Keratinocyte (primary cell): ENCODE results near the gene NFATC2. TPM values are rescaled to one million over a fixed set of nuclear protein-coding genes. Genes with fewer than 3 reads are reported as not detected.

Experiments used
- DNase-seq: peaks from one replicate; pipeline ENCODE4 v3.0.0-alpha.2; 2011; ENCODE audit warnings: low read depth, missing footprints, low spot score
- FAIRE-seq: peaks from 2 replicates; lab custom pipeline; 2011; peaks lifted over from hg19 to GRCh38; lab: Jason Lieb, UNC
- H2AFZ ChIP-seq: 2 replicates; pipeline ENCODE4 v1.6.0; 2012; ENCODE audit warnings: low read length, control low read depth, inconsistent platforms; ENCODE audit not compliant: control insufficient read depth
- H3K27ac ChIP-seq: 2 replicates; pipeline ENCODE4 v1.5.1; 2011; ENCODE audit warnings: low read length; ENCODE audit not compliant: control insufficient read depth, insufficient read depth
- H3K27me3 ChIP-seq: 3 replicates; pipeline ENCODE4 v1.6.0; 2011; ENCODE audit warnings: low read length; ENCODE audit not compliant: control insufficient read depth, insufficient read depth; ENCODE audit errors: extremely low read depth
- H3K36me3 ChIP-seq, 2 experiments: 2 replicates in 1 of 2; 3 replicates in 1 of 2; pipeline ENCODE4 v1.5.1; 2011; ENCODE audit warnings: low read length in 2 of 2, mild to moderate bottlenecking in 1 of 2; ENCODE audit not compliant: control insufficient read depth in 2 of 2, insufficient read depth in 2 of 2; ENCODE audit errors: extremely low read depth in 1 of 2
- H3K4me1 ChIP-seq: 3 replicates; pipeline ENCODE4 v1.5.1; 2011; ENCODE audit warnings: low read length; ENCODE audit not compliant: control insufficient read depth, insufficient read depth; ENCODE audit errors: extremely low read depth
- H3K4me2 ChIP-seq: 3 replicates; pipeline ENCODE4 v1.6.0; 2011; ENCODE audit warnings: low read depth, low read length; ENCODE audit not compliant: control insufficient read depth, insufficient read depth; ENCODE audit errors: extremely low read depth
- H3K4me3 ChIP-seq, 3 experiments: fragments of 200-600 bp in 1 of 3; sonication (generic) in 1 of 3; 2 replicates in 2 of 3; 3 replicates in 1 of 3; pipeline ENCODE4 v1.5.1; 2011 to 2016; ENCODE audit warnings: low read length in 3 of 3, mild to moderate bottlenecking in 3 of 3, control low read depth in 2 of 3, inconsistent platforms in 1 of 3, low read depth in 1 of 3, mixed read lengths in 1 of 3, mixed run types in 1 of 3, moderate library complexity in 1 of 3; ENCODE audit not compliant: control insufficient read depth in 2 of 3, insufficient read depth in 2 of 3; ENCODE audit errors: extremely low read depth in 1 of 3
- H3K79me2 ChIP-seq: 2 replicates; pipeline ENCODE4 v1.6.0; 2012; ENCODE audit warnings: low read length; ENCODE audit not compliant: control insufficient read depth, insufficient read depth
- H3K9ac ChIP-seq: 3 replicates; pipeline ENCODE4 v1.6.0; 2011; ENCODE audit warnings: low read length; ENCODE audit not compliant: control insufficient read depth, insufficient read depth; ENCODE audit errors: extremely low read depth
- H3K9me1 ChIP-seq: 3 replicates; pipeline ENCODE4 v1.6.0; 2011; ENCODE audit warnings: low read length; ENCODE audit not compliant: control insufficient read depth, insufficient read depth; ENCODE audit errors: extremely low read depth
- H3K9me3 ChIP-seq: 2 replicates; pipeline ENCODE4 v1.5.1; 2012; ENCODE audit warnings: low read depth, low read length; ENCODE audit not compliant: control insufficient read depth
- H4K20me1 ChIP-seq: 3 replicates; pipeline ENCODE4 v1.6.0; 2011; ENCODE audit warnings: low read length; ENCODE audit not compliant: control insufficient read depth, insufficient read depth; ENCODE audit errors: extremely low read depth
- EZH2 ChIP-seq: IDR thresholded peaks from one replicate; pipeline ENCODE4 v1.6.1; 2012; ENCODE audit warnings: inconsistent platforms, mild to moderate bottlenecking, low read length, moderate library complexity
- dilution Hi-C: fragments of 300-500 bp; cut with MboI; formaldehyde crosslinking; loops from one replicate; pipeline ENCODE4 v1.7.0; 2020; ENCODE audit warnings: low sequenced_read_pairs; ENCODE audit not compliant: extremely low pct_ligation_motif_present
- polyA plus RNA-seq, 5 experiments: library from polyadenylated mRNA; depleted of rRNA in 3 of 5; stranded (reverse) in 3 of 5; stranded (forward) in 1 of 5; unstranded in 1 of 5; fragments of >200 nt; gene quantifications; 1 replicate in 1 of 5; 2 replicates in 3 of 5; 3 replicates in 1 of 5; pipeline versions ENCODE4 v1.2.1 to v1.2.3, GENCODE V29; 2011 to 2012; ENCODE audit warnings: missing spikeins in 2 of 5, low read depth in 1 of 5, low replicate concordance in 1 of 5
- TF ChIP-seq, protein P1 (sequence below), 3 experiments: IDR thresholded peaks in 1 of 3; conservative IDR thresholded peaks in 1 of 3; optimal IDR thresholded peaks in 1 of 3; 2 replicates in 2 of 3; 3 replicates in 1 of 3; pipeline versions ENCODE3 to v1.5.1; 2011; ENCODE audit warnings: low read length in 3 of 3, mild to moderate bottlenecking in 3 of 3, moderate library complexity in 2 of 3, control low read depth in 1 of 3, inconsistent platforms in 1 of 3; ENCODE audit not compliant: insufficient read depth in 2 of 3; ENCODE audit errors: extremely low read depth in 1 of 3

The NFATC2 gene
- polyA plus RNA-seq, 1 donor (not counting 4 experiments of a cell fraction or from before 2014, with no cell fraction given): 0.05 TPM

DNA sequence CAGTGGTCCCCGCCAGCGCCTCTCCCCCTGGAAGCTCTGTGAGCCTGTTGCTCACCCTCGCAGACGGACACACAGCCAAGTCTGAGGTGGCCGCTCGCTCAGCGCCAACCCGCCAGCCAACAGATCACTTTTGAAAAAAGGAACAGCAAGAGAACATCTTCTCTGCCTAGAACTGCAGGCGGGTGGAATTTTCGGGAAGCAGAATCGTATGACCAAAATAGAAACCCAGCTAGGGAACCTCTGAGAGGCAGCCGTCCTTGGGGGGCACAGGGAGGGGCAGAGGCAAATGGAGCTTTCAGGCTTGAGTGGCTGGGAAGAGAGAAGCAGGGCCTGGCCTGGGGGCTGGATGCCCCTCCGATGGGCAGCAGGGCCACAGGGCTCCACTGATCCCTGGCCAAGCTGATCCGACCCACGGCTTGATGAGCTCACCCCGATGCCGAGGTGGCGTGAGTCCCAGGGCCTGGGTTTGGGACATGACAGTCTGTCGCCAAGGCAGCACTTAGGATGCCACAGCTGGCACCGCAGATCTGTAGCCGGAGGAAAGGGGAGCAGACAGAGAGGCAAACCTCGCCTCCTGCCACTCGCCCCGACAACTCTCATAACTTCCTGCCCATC is 9.8 kb downstream of the NFATC2 start:
- peaks cover 23% of the 10 kb centered on the region for H3K4me1 ChIP-seq
- no peaks in the 10 kb centered on the region for H4K20me1 ChIP-seq
- H3K79me2 ChIP-seq: no peaks in the 10 kb centered on the region
- no peaks in the 10 kb centered on the region for H3K9me1 ChIP-seq
- H3K27me3 ChIP-seq: no peaks in the 10 kb centered on the region
- DNase-seq: no peak
- H3K36me3 ChIP-seq: no peaks in the 10 kb centered on the region
- H3K27ac ChIP-seq: no peak overlapping the region
- H3K9me3 ChIP-seq: no peaks in the 10 kb centered on the region
- no peak for FAIRE-seq
- TF ChIP-seq, protein P1, sequence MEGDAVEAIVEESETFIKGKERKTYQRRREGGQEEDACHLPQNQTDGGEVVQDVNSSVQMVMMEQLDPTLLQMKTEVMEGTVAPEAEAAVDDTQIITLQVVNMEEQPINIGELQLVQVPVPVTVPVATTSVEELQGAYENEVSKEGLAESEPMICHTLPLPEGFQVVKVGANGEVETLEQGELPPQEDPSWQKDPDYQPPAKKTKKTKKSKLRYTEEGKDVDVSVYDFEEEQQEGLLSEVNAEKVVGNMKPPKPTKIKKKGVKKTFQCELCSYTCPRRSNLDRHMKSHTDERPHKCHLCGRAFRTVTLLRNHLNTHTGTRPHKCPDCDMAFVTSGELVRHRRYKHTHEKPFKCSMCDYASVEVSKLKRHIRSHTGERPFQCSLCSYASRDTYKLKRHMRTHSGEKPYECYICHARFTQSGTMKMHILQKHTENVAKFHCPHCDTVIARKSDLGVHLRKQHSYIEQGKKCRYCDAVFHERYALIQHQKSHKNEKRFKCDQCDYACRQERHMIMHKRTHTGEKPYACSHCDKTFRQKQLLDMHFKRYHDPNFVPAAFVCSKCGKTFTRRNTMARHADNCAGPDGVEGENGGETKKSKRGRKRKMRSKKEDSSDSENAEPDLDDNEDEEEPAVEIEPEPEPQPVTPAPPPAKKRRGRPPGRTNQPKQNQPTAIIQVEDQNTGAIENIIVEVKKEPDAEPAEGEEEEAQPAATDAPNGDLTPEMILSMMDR (optimal IDR thresholded peaks at IDR 0.05 in 1 of 3, IDR thresholded peaks at IDR 0.05 in 1 of 3, conservative IDR thresholded peaks at IDR 0.05 in 1 of 3; ENCODE audit: extremely low read depth in 1 of 3, insufficient read depth in 2 of 3, low read length in 3 of 3): no peak
- no peak for TF ChIP-seq EZH2
- H3K9ac ChIP-seq: no peak overlapping the region
- dilution Hi-C loops: no loop called here
- H3K4me3 ChIP-seq: no peak overlapping the region
- no peak overlapping the region for H3K4me2 ChIP-seq
- no peak overlapping the region for H2AFZ ChIP-seq

DNA sequence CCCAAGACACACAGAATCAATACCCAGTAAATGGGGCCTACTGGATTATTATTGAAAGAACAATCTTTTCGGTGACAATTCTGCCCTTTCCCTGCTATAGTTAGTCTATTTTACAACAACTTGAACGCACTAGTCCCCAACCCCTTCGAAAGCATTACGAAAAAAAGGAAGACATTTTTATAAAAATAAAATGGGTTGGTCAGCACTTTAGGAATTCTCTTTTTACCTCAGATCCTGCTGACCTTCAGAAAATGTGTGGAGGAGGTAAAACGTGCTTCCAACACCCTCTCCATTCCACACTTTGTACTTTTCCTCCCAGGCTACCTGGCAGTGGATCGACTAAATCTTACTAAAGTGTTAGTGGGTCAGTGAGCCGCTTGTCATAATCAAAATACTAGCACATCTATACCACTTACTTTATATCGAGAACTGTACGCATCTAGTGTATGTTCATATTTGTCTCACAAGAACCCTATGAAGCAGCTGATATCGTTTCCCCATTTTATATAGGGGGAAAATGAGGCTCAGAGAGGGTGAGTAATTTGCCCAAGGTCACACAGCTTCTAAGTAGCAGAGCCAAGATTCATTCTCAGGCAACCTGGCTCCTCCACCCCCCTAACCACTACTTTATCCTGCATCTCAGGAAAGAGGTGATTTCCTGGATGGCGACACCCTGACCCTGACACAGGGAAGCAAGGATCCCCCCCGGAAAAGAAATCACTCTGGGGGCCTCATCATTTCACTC is 10.6 kb downstream of the NFATC2 start:
- no peak for FAIRE-seq
- TF ChIP-seq, protein P1 (optimal IDR thresholded peaks at IDR 0.05 in 1 of 3, IDR thresholded peaks at IDR 0.05 in 1 of 3, conservative IDR thresholded peaks at IDR 0.05 in 1 of 3; ENCODE audit: extremely low read depth in 1 of 3, insufficient read depth in 2 of 3, low read length in 3 of 3): no peak
- no peak for TF ChIP-seq EZH2
- Histone ChIP-seq H3K9ac (peak overlapping the region; percentile 35), H3K4me3 (no peak overlapping the region), H3K9me3 (no peaks in the 10 kb centered on the region), H3K27me3 (no peaks in the 10 kb centered on the region), H3K36me3 (no peaks in the 10 kb centered on the region), H2AFZ (no peak overlapping the region), H3K4me1 (peaks cover 23% of the 10 kb centered on the region), H3K79me2 (no peaks in the 10 kb centered on the region), H3K9me1 (no peaks in the 10 kb centered on the region), H4K20me1 (no peaks in the 10 kb centered on the region), H3K4me2 (no peak overlapping the region), H3K27ac (peak overlapping the region; percentile 69)
- no peak for DNase-seq
- dilution Hi-C loops: no loop called here
